Right cardiac atrium (tissue), 5 donors: ENCODE results near the gene COL19A1. TPM values are rescaled to one million over a fixed set of nuclear protein-coding genes. Genes with fewer than 3 reads are reported as not detected.
"Not testable (repeated sequence)": the region's sequence is repeated elsewhere in the genome, so short reads cannot be mapped to it uniquely, and the experiment has no call there.

ENCODE experiments used
- ATAC-seq, 2 donors: fragments of 200-7000 bp; cut with Tn5 transposase; one replicate each; pipeline versions ENCODE4 v1.8.0 to v1.9.1; 2020; ENCODE audit warnings: moderate library complexity in 2 of 2, mild to moderate bottlenecking in 1 of 2
- DNase-seq, 3 donors: peaks; one replicate each; pipeline ENCODE4 v3.0.0-alpha.2; 2020
- H3K27ac ChIP-seq: one replicate; pipeline ENCODE4 v1.5.1; 2013; ENCODE audit warnings: mild to moderate bottlenecking, low read length, control low read depth, moderate library complexity
- H3K27me3 ChIP-seq: one replicate; pipeline ENCODE4 v1.6.1; 2013; ENCODE audit not compliant: control insufficient read depth, insufficient read depth
- H3K4me1 ChIP-seq: one replicate; pipeline ENCODE4 v1.6.1; 2013; ENCODE audit warnings: low read length; ENCODE audit not compliant: control insufficient read depth, insufficient read depth
- H3K4me3 ChIP-seq: one replicate; pipeline ENCODE4 v1.5.1; 2013; ENCODE audit warnings: low read length, control low read depth
- H3K9me3 ChIP-seq: one replicate; pipeline ENCODE4 v1.6.1; 2013; ENCODE audit warnings: low read length; ENCODE audit not compliant: control insufficient read depth
- WGBS: extraction: QIAGEN DNeasy Blood & Tissue Kit; methylation state at CpG from one replicate; pipeline ENCODE4 v1.1.7; 2013; 5-methylcytosine and 5-hydroxymethylcytosine counted together
- intact Hi-C, 4 donors: fragments of 100-400 bp; cut with DNase I; formaldehyde crosslinking; loops; one replicate each; pipeline versions ENCODE4 v1.11.0 to v1.14.0; 2022 to 2023
- long read RNA-seq, 4 donors: library from polyadenylated mRNA; unstranded; transcript quantifications; one replicate each; pipeline ENCODE4 v2.0.0, GENCODE V29; 2020 to 2021
- polyA plus RNA-seq: library from polyadenylated mRNA; stranded (reverse); fragments of 200-250 nt; gene quantifications from one replicate; pipeline ENCODE4 v1.2.3, GENCODE V29; 2013
- total RNA-seq, 4 donors: library from RNA; stranded (reverse); fragmentation: NEBNext Ultra II Directional; extraction: Animal tissue kit (Norgen Biotek cat#: 25700); gene quantifications; one replicate each; pipeline ENCODE4 v1.2.1, GENCODE V29; 2021
- donor health status: healthy with polysubstance abuse.
- donor health status: DM: no; HTN: yes; CAD: no.
- donor health status: DM: no; HTN: no; CAD: no.
- donor health status: DM: no; HTN: yes; CAD: no; lungs with severe emphysema.
- donor health status: DM: yes; HTN: yes; CAD: no.

COL19A1 gene
- 1 to 10 TPM; 3.1 to 6.0 (median 4.0) TPM for total RNA-seq
- 1.0 TPM for polyA plus RNA-seq
- long read RNA-seq, donor 1, partial matches to known transcripts: 1 of 7 reads
- long read RNA-seq, donor 1, other reads (novel, unspliced or antisense): 6 of 7 reads
- long read RNA-seq, donor 2, partial matches to known transcripts: 0 of 1 reads
- long read RNA-seq, donor 2, other reads (novel, unspliced or antisense): 1 of 1 reads
- long read RNA-seq, donor 3, partial matches to known transcripts: 3 of 26 reads
- long read RNA-seq, donor 3, other reads (novel, unspliced or antisense): 22 of 26 reads
- long read RNA-seq, donor 4, partial matches to known transcripts: 1 of 4 reads
- long read RNA-seq, donor 4, other reads (novel, unspliced or antisense): 3 of 4 reads

DNA sequence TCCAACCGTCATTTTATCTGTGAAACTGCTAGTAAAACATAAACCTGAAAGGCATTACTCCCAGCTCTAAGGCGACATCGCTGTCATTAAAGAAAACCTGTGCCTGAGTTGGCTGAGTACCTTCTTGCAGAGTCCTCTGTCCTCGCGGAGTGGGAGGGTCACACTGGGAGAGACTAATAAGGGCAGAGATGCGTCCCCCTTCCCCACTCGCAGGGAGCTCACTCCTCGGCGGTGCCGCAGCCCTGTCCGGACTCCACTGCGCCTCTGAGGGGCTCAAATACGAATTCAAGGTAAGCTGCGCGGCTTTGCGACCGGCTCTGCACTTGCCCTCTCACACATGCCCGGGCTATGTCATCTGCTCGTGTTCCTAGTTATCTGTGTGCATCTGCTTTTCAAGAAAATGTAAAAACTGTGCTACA lies at the start of gene COL19A1:
COL19A1 (plus strand) TSS at position 206 of the 419 bp plus-strand sequence. CDS start 13,012 bp downstream, outside the sequence.
- 5% methylated on average over 19 of the region's 19 CpGs for WGBS
- H3K4me1 ChIP-seq: peaks cover 2% of the 10 kb centered on the region
- ATAC-seq (peak; percentile 68 to 73), DNase-seq (peak; percentile 23 to 65 (median 55))
- no peaks in the 10 kb centered on the region for H3K9me3 ChIP-seq
- intact Hi-C loops: no loop called here
- peak within 1 kb of the TSS; percentile 69 for H3K4me3 ChIP-seq
- H3K27ac ChIP-seq: peak within 1 kb of the TSS; percentile 83
- peaks cover 2% of the 10 kb centered on the region for H3K27me3 ChIP-seq

- DNase-seq: no peak
- intact Hi-C loops: no loop called here
- 59% methylated on average over 3 of the region's 3 CpGs for WGBS
- no peaks in the 10 kb centered on the region for H3K4me1 ChIP-seq
- H3K27me3 ChIP-seq: no peaks in the 10 kb centered on the region
- ATAC-seq: no peak
- no peaks in the 10 kb centered on the region for H3K9me3 ChIP-seq
- H3K27ac ChIP-seq: no peak overlapping the region
- no peak overlapping the region for H3K4me3 ChIP-seq
Measured at GRCh38 chr6:69816569-69816968, 49.8 kb upstream of the COL19A1 start.

DNA sequence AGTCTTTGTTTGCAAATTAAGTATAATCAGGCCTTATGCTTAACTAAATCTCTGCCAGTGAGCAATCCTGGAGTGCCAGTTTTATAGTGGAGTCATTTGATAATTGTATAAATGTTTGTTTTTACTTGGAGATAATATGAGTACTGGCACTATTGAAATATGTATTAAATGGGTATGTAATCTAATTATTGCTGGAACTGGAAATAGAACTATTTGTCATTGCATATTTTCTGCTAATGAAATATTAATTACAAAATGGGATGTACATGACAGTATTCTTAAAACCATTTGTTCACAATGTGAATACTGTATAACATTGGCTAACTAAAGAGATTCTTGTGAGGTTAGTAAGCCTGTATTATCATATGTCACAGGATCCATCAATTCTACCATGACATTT lies 49.0 kb upstream of the COL19A1 start:
- intact Hi-C loops: no loop called here
- H3K27me3 ChIP-seq: no peaks in the 10 kb centered on the region
- no peak for DNase-seq
- no peak overlapping the region for H3K4me3 ChIP-seq
- H3K9me3 ChIP-seq: no peaks in the 10 kb centered on the region
- H3K4me1 ChIP-seq: no peaks in the 10 kb centered on the region
- no peak overlapping the region for H3K27ac ChIP-seq
- no peak for ATAC-seq

DNA sequence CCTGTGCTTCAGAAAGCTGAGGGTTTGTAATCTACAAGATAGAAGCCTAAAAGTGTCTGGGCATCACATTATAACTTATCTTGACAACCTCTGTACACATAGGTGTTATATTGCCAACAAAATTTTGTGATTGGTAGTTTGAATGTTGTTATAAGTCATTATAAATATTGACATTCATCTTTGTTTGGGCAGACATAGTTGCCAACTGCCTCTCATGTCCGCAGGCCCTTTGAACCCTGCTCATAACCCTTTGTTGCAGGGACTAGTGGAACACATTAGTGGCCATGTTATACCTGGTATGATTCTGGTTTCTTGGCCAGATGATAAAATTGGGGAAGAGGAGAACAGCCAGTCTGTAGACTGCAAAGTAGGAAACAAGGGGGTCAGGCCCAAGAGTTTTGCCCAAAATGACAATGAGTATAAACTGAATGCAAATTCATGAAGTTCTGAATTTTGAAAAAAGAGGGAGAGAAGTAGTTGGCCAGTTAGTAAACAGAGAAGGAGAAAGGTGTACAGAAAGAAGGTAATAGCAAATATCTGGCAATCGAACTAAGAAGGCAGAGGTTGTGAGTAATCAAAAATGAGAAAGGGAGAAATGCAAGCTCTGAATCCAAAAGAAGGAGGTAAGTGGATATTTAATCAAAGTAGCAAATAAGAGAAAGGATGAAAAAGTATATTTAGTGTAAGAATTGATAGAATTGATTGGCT lies 48.0 kb upstream of the COL19A1 start:
- no peaks in the 10 kb centered on the region for H3K9me3 ChIP-seq
- intact Hi-C loops: no loop called here
- H3K4me1 ChIP-seq: no peaks in the 10 kb centered on the region
- 93% methylated on average over 2 of the region's 2 CpGs for WGBS
- H3K4me3 ChIP-seq: no peak overlapping the region
- H3K27me3 ChIP-seq: no peaks in the 10 kb centered on the region
- no peak overlapping the region for H3K27ac ChIP-seq
- DNase-seq (no peak), ATAC-seq (no peak)

DNA sequence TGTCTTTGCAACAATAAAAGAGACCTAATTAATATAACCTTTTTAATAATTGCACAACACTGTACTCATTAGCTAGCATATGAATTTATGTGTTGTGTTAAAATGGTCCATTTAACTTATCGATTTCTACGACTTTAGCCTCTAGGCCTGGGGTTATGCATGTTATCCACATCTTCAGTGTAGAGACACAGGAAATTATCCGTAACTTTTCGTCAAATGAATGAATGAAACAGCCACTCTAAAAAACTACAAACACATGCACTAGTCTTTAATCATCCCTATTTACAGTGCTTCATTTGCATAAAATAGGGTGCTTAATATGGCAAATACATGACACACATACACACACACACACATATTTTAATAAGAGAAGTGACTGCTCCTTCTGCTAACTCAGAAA lies 47.2 kb upstream of the COL19A1 start:
- no peak for DNase-seq
- intact Hi-C loops: no loop called here
- Histone ChIP-seq H3K27me3 (no peaks in the 10 kb centered on the region), H3K4me1 (no peaks in the 10 kb centered on the region), H3K27ac (no peak overlapping the region), H3K4me3 (no peak overlapping the region), H3K9me3 (no peaks in the 10 kb centered on the region)
- no peak for ATAC-seq
- WGBS: 92% methylated on average over 4 of the region's 4 CpGs

- WGBS: 93% methylated on average over 1 of the region's 1 CpG
- Histone ChIP-seq H3K4me1 (no peaks in the 10 kb centered on the region), H3K27me3 (no peaks in the 10 kb centered on the region), H3K27ac (no peak overlapping the region), H3K4me3 (no peak overlapping the region), H3K9me3 (no peaks in the 10 kb centered on the region)
- intact Hi-C loops: no loop called here
- no peak for ATAC-seq
- no peak for DNase-seq
Measured at GRCh38 chr6:69820018-69820417, 46.3 kb upstream of the COL19A1 start.

DNA sequence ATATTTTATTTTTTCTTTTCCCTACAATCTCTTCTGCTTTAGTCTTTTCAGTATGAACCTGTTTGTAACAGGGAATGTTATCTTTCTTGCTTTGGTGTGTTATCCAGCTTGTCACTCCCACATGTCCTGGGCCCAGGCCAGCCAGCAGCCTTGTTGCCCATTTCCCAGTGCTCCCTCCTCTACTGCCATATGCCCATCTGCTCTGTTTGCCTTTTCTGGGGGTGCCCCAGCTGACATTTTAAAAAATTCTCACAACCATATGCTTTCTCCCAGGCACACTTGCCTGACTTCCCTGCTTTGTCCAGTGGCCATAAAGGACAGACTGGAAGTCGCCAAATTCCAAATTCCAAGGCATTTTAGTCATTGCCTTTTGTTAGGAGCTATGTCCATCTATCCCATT lies 45.9 kb upstream of the COL19A1 start:
- ATAC-seq (no peak), DNase-seq (no peak)
- intact Hi-C loops: no loop called here
- no peaks in the 10 kb centered on the region for H3K4me1 ChIP-seq
- no peaks in the 10 kb centered on the region for H3K27me3 ChIP-seq
- no peak overlapping the region for H3K27ac ChIP-seq
- H3K9me3 ChIP-seq: no peaks in the 10 kb centered on the region
- H3K4me3 ChIP-seq: no peak overlapping the region
- 79% methylated on average over 1 of the region's 1 CpG for WGBS

DNA sequence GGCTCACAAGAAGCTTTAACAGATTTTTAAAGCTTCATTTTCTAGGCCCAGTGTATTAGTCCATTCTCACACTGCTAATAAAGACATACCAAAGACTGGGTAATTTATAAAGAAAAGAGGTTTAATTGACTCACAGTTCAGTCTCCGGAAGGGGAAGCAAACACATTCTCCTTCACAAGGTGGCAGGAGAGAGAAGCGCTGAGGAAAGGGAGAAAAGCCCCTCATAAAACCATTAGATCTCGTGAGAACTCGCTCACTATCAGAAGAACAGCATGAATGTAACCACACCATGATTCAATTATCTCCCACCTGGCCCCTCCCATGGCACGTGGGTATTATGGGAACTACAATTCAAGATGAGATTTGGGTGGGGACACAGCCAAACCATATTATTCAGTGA lies 42.0 kb upstream of the COL19A1 start:
- intact Hi-C loops, ATAC-seq: not testable (repeated sequence)
- 69% methylated on average over 5 of the region's 5 CpGs for WGBS

GRCh38 chr6:69825904-69826303 lies 40.5 kb upstream of the COL19A1 start:
- intact Hi-C loops: no loop called here
- Histone ChIP-seq H3K27ac (no peak overlapping the region), H3K9me3 (no peaks in the 10 kb centered on the region), H3K4me3 (no peak overlapping the region), H3K27me3 (no peaks in the 10 kb centered on the region), H3K4me1 (no peaks in the 10 kb centered on the region)
- WGBS: 68% methylated on average over 1 of the region's 1 CpG
- ATAC-seq (peak; percentile 41 to 68), DNase-seq (no peak)

More for the DNA sequence above, 42.0 kb upstream of the COL19A1 start:
- not testable (repeated sequence) for H3K9me3 ChIP-seq, H3K4me3 ChIP-seq, DNase-seq, H3K27me3 ChIP-seq, H3K27ac ChIP-seq, H3K4me1 ChIP-seq

DNA sequence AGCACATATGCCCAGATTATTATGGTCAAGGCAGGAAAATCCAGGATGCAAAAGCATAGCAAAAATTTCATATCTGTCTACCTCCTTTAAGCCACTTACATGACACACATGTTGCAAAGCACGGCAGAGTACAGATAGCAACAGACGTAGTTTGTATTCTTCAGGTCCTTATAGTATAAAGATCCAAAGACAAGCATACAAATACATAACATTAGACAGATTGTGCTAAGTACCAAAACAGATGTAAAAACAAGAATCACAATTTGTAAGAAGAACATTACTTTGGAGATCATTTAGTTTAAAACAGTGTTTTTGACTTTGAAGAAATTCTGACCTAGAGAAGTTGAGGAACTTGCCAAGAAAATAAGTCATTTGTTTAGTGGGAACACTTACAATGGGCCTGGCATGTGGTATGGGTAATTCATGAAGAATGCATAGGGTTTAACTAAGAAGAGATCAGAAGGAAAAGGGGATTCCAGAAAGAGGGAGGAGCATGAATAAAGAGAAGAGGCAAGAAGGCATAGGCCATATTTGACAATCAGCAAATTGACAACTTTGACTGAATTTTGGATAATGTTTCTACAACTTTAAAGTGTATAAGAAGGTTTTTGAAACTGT lies 39.0 kb upstream of the COL19A1 start:
- H3K27ac ChIP-seq: no peak overlapping the region
- no peaks in the 10 kb centered on the region for H3K4me1 ChIP-seq
- 57% methylated on average over 2 of the region's 2 CpGs for WGBS
- ATAC-seq (no peak), DNase-seq (no peak)
- H3K9me3 ChIP-seq: no peaks in the 10 kb centered on the region
- no peaks in the 10 kb centered on the region for H3K27me3 ChIP-seq
- intact Hi-C loops: no loop called here
- H3K4me3 ChIP-seq: no peak overlapping the region

DNA sequence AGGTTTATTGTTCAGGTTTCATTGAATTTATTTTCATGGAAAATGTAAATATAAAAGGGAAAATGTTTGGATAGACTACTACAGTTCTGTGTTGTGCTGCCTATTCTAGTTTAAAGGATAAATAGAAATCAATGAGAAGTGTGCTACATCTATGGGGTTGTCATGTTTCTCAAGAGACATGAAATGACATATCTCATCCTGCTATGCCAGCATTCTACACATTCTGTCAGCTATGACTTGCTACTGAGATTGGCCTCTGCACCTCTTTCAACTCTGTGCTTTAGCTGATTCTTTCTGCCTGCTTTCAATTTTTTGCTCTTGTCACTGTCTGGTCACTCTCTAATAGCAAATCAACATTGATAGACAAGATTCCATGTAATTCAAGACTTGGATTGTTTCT lies 33.8 kb upstream of the COL19A1 start:
- intact Hi-C loops: loop anchor here in 1 of 4 donors (10.0 kb wide), 1 partner anchor 272 kb away; no protein-coding TSS in a partner anchor
- Histone ChIP-seq H3K4me1 (no peaks in the 10 kb centered on the region), H3K27me3 (no peaks in the 10 kb centered on the region), H3K9me3 (no peaks in the 10 kb centered on the region), H3K4me3 (no peak overlapping the region), H3K27ac (no peak overlapping the region)
- DNase-seq: no peak
- ATAC-seq: no peak
